Measurements from ENCODE around the gene ZNF697.
"Not testable (repeated sequence)": the region's sequence is repeated elsewhere in the genome, so short reads cannot be mapped to it uniquely, and the experiment has no call there.

Gene ZNF697

DNA sequence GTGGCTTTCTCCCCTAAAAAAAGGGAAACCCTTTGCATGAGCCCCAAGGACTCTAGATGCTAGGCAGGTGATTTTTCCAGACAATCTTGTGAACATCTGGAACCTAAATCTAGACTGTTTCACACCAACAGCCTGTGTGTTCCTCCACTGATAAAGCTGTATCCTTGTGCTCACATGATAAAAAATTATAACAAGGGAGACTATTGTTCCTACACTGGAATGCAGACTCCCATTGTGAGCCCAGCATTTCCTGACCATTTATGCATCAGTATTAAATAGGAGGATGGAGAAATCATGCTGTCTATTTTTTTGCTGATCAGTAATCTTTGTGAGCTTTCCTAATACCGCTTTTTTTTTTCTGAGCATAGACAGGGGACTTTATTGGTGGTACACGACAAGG is 52.5 kb downstream of the ZNF697 start:
- DNase-seq: no peak

DNA sequence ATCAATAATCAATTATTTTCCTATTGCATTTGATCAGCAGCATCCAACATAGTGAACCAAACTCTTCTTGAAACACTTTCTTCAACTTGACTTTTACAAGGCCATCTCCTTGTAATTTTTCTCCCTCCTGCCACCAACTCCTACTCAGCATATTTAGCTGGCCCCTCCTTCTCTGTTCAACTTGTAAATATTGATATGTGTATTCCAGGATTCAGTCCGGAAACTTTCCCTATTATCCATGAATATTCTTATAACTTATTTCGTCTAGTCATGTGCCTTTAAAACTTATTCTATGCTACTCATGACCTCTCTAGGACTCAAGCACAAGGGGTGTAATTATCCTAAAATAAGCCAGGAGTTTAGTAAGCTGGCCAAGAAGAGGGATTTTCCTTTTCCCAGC is 52.9 kb downstream of the ZNF697 start:
- no peak for DNase-seq

DNA sequence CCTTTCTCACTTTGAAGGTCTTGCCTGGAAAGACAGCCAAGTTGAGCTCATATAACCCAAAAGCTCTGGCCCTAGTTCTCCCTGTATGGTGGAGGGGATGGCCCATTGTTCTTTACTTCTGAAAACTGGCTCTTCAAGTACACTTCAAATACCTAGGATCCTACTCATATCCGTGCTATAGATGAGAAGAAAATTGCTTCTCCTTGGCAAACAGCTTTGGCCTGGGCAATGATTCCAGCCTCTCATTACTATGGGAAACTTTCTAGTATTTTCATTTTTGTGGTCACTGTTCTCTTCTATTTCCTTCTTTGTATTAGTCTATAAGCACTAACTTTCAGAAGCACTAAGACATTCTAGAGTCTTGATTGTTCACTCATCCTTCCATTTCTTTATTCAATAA is 53.7 kb downstream of the ZNF697 start:
- DNase-seq: no peak

DNA sequence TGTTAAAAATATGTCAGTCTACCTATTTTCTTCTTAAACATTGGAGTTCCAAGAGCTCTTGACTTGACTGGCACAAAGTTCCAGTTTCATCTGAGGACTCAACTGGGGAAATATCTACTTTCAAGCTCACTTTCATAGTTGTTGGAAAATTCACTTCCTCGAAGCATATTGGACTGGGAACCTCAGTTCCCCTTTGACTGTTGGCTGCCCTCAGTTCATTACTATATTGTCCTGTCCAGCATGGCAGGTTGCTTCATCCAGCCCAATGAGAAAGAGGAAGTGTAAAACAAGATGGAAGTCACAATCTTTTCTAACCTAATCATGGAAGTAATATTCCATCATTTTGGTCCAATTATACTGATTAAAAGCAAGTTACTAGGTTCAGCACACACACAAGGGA is 54.3 kb downstream of the ZNF697 start:
- DNase-seq: no peak

DNA sequence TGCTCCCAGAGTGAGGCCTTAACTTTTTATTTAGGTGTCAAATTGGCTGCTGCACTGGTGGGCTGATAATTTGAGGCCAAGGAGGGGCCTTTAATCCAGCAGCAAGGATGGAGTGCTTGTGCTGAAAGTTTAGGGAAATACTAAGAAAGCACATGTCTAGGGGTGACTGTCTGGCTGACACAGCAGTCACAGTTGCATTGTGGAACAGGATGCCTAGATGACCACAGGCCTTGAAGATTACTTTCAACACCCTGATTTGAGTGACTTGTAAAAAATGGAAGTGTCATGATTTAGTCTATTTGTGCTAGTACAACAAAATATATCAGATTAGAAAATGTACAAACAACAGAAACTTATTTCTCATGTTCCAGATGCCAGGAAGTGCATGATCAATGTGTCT is 57.7 kb downstream of the ZNF697 start:
- DNase-seq: no peak

DNA sequence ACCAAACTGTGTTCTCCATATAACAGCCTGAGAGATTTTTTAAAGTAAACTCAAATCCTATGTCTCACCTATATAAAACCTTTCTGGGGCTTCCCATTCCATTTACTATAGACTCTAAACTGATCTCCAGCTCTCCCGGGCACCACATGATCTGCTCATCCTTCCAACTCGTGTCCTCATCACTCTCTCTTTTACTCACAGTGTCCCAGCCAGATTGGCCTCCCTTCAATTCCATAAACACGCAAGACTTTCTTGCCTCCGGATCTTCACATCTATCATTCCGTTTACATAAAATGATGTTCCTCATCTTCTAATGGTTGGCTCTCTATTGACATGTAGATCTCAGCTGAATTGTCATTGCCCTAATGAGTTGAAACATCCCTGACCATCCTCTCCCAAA is 59.4 kb downstream of the ZNF697 start:
- no peak for DNase-seq

DNA sequence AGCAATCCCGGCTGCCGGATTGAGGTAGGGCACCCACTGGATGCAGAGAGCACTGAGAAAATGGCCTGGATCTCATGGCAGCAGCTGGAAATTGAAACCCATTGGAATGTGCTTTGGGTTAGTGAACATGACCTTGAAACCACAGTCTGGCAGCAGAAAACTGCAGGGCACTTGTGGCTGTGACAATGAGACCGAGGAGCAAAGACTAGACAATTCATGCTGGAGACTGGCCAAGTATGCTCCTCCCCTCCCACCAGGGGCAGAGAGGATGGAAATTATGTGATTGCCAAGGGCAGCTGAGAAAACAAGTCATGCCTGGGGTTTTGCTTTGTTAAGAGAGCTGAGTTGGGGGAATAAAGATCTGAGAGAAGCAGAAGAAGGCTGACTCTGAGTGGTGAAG is 60.7 kb downstream of the ZNF697 start:
- DNase-seq: no peak

DNA sequence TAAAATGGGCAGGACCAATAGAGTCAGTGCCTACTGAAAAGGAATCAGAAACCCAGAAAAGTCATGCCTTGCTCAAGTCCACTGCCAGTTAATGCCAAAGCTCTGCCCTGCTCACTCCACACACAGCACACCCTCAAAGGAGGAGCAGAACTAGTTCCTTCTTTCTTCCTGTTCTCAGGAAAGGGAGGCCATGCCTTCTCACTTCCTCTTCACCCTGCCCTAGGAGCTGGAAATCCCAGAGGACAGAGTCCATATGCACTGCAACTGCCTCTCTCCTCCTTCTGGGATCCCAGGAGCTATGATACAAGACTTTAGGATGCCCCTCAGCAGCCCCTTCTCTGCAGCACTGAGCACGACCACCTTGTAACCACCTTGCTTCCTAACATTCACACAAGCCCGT is 62.3 kb downstream of the ZNF697 start:
- DNase-seq: not testable (repeated sequence)

DNA sequence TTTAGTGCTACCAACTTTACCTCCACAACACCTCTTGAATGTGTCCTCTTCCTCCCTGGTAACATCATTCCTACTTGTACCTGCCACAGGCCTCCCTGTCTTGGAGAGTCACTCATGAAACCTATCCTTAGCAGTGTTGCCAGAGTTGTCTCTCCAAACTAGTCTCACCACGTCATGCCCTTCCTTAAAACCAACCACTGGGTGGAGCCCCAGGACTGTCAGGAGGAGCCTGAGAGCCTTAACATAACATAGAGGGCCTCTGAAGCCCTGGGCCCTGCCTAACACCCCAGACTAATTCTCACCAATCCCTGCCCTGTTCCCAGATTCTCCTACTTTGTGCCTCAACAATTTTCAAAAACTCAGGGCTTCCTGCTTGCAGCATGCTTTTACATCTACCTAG is 65.3 kb downstream of the ZNF697 start:
- DNase-seq: no peak

DNA sequence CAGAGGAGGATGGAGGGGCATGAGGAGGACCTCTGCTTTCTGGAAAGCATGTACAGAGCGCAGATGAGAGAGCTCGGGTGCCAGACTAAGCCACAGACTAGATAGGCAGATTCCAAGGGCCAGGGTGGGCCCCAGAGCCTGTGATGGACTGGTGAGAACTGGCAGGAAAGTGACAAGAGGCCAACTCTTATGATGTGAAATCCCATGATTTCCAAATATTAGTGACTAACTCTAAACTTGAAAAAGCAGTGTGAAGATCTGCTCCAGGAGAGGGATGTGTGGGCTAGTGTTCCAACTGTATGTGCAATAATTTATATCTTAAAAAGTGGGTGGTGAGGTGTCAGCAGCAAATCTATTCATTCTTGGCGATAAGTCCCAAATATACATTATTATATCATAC is 67.0 kb downstream of the ZNF697 start:
- not testable (repeated sequence) for DNase-seq

DNA sequence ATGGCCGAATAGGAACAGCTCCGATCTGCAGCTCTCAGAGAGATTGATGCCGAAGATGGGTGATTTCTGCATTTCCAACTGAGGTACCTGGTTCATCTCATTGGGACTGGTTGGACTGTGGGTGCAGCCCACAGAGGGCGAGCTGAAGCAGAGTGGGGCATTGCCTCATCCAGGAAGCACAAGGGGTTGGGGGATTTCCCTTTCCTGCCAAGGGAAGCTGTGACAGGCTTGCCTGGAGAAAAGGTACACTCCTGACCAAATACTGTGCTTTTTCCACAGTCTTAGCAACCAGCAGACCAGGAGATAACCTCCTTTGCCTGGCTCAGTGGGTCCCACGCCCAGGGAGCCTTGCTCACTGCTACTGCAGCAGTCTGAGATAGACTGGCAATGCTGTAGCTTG is 74.2 kb downstream of the ZNF697 start:
- DNase-seq: no peak

DNA sequence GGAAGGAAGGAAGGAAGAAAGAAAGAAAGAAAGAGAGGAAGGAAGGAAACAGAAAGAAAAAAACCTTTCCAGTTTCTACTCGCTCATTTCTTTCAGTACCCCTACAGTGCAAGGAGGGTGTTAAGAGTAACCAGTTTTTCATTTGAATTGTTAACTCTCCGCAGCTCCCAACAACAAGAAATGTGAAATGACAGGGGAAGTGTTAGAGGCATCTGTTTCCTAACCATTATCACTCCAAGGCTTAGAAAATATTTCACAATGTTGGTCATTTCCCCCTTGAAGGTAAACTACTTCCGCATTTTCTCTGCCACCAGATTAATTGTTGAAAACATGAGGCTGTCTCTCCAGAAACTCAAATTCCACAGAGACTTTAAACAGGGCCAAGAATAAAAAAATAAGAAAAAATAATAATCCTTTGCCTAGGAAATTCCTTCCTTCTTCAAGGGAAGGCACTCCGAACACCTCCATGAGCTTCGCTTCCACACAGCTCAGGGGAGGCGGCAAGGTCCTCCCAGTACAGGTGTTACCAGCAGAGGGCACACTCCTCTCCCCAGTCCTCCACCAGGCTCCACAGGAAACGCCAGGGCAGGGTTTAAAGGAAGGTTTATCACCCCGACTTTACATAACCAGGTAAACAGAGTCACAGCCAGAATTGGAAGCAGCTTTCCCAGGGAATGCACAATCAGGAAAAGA is 78.0 kb downstream of the ZNF697 start:
- DNase-seq: not testable (repeated sequence)

Measured in stimulated activated CD4-positive, alpha-beta T cell treated with anti-CD3 and anti-CD28 coated beads, Interleukin-4, amount 100 ng/mL, for 4 hours (primary cell).